Activated gamma-delta T cell treated with Interleukin-2 at 50 U/mL for 16 hours (primary cell): ENCODE measurements around the gene KIF7.

Experiments used
- DNase-seq: peaks from one replicate; pipeline ENCODE4 v3.0.0-alpha.2; 2020

Gene KIF7

DNA sequence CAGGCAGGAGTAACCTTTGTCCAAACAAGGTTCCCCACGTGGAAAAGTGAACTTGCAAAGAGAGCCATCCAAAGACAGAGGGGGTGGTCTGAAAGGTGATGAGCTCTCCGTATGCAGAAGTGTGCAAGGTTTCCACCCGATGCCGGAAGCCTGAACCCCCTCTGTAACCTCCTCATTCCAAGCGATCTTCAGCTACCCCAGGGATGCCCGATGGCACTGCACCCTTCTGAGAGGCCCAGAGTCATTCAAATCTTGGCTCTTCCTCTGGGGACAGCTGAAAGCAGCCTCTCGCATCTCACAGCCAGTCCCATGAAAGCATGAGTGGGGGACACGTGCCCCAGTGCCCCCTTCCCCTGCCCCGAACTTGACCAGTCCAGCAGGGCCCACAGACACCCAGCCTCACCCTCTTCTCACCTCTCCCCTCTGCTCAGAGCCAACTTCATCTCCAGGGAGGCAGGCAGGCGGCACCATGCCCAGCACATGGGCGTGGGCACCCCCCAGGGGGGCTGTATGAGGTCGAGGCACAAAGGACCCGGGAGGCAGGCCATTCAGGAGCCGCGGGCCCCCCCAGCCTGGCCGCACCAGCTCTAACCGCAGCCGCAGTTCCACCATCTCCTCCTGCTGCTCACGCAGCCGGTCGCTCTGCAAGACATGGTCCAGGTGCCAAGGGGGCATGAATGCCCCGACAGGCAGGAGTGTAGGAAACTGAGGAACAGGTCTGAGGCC lies 8.7 kb downstream of the KIF7 start:
- no peak for DNase-seq

DNA sequence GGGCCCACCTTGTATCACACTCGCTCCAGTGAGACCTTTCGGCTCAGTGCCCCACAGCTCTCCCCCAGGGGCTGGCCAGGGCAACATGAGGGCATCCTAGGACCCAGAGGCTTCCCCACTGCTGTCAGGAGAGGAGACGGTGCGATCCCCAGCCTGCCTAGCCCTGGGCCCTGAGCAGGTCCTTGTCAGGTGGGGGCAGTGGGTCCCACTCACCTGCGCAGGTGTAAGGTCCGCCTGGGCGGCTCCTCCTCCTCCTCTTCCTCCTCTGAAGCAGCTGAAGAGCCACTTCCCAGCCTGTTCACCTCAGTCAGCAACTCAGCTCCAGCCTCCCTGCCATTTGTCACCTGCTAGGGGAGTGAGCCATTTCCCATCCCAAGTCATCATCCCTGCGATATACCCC lies 9.6 kb downstream of the KIF7 start:
- no peak for DNase-seq

- DNase-seq = no peak
Observed at GRCh38 chr15:89642106-89642505, 13.2 kb downstream of the KIF7 start.

- no peak for DNase-seq
Observed at GRCh38 chr15:89641053-89641452, 14.2 kb downstream of the KIF7 start.

DNA sequence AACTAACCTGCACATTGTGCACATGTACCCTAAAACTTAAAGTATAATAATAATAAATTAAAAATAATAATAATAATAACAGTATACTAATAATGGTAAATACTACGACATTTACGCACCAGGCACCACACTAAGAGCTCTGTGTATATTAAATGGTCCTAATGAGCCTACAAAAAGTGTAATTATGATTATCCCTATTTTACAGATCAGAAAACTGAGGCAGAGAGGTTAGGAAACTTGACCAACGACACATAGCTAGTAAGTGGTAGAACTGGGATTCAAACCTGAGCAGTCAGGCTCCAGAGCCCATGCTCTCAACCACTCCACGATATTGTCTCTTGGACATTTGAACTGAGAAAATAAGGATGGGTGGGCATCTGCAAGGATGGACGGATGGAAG lies 15.0 kb downstream of the KIF7 start:
- no peak for DNase-seq

DNA sequence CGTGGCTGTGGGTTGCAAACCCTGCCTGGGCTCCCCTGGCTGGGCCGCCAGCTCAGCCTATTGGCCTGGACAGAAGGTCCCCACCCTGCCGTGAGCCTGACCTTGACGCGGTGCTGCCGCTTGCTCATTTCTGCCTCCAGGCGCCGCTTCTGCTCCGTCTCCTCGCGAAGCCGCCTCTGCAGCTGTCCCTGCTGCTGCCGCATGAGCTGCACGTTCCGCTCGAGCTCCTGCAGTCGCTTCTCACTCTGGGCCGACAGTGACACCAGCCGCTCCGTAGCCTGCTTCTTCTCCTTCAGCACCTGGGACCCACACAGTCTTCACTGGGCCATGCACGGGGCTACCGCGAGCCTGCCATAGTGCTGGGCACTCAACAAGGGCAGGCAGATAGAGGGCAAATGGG lies 21.7 kb downstream of the KIF7 start:
- DNase-seq = no peak

- no peak for DNase-seq
Observed at GRCh38 chr15:89632563-89633430, 22.5 kb downstream of the KIF7 start.

GRCh38 chr15:89631902-89632264 lies 23.4 kb downstream of the KIF7 start:
- no peak for DNase-seq

DNA sequence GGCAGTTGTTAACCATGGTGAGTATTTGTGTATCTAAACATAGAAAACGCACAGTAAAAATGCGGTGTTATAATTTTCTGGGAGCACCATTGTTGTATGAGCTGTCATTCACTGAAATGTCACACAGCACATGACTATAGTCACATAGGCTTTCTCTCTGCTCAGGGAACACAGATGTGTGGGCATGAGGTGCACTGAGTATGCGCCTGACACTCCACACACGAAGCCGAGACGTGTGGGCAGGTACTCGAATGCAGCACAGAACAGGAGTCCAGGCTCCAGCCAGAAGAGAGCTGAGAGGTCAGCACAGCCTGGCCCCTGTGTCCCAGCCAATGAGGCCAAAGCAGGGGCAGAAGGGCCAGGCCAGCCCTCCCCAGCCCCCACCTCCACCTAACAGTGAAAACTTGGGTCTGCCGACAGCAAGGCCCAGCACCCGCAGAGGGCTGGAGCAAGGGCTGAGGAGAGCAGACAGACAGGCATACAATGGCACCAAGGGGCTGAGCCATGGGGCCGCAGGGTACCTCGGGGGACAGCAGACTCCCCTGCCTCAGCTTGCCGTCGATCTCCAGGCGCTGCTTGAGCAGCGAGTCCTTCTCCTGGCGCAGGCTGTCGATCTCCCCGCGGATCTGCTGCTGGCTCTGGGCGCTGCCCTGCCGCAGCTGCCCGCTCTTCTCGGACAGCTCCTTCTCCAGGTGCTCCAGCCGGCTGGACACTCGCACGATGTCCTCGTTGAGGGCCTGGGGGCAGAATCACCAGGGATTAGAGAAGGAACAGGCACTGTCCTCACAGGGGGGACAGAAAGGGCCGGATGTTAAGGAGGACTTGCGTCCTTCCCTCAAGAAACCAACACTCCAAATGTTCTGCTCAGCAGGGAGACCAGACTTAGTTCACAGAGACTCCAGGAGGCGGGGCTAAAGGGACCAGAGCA lies 24.0 kb downstream of the KIF7 start:
- no peak for DNase-seq

GRCh38 chr15:89630260-89630659 lies 25.0 kb downstream of the KIF7 start:
- no peak for DNase-seq

DNA sequence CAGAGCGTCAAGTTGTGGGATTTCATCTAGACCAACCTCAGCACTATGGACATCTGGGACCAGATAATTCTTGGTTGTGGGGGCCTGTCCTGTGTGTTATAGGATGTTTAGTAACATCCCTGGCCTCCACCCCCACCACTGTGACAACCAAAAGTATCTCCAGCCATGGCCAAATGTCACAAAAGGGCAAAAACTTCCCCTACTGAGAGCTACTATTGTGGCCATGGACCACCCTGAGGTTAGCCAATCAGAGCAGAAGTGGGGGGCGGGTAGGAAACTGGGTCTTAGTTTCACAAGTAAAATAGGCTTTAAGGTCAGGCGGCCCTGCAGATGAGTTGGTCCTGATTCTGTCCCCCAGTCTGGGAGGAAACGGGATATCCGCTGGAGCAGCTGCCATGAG lies 25.4 kb downstream of the KIF7 start:
- no peak for DNase-seq

GRCh38 chr15:89628806-89629715 lies 26.2 kb downstream of the KIF7 start:
- no peak for DNase-seq

- DNase-seq = no peak
Observed at GRCh38 chr15:89628301-89628700, 27.0 kb downstream of the KIF7 start.

DNA sequence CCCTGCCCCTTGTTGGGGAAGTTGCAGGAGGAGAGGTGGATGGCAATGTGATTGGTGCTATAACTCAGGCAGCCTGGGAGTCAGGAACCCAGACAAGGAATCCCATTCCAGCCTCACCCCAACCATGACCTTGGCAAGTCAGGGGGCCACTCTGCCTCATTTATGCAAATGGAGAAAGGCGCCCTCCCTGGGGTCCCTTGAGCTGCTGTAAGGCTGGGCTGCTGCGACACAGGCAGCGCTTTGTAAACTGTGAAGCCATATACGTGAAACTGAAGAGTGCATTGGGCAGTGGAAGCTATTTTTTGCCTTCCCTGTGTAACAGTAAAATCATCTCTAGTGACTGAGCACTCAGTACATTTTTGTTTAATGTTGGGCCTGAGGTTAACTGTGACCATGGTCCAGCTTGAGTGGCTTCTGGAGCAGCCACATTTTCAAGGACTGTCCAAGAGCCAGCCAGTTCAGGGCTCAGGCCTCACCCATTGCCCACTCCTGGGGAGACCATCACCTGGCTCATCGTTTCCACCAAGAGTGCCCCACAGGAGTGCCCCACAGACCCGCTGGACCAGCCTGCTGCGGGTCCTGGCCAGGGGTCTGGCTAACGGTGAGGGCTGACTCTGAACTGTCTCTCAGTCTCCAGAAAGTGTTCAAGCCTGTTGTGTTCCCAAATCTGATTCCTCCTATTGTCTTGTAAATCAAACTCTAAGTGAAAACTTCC lies 27.9 kb downstream of the KIF7 start:
- DNase-seq = no peak

DNA sequence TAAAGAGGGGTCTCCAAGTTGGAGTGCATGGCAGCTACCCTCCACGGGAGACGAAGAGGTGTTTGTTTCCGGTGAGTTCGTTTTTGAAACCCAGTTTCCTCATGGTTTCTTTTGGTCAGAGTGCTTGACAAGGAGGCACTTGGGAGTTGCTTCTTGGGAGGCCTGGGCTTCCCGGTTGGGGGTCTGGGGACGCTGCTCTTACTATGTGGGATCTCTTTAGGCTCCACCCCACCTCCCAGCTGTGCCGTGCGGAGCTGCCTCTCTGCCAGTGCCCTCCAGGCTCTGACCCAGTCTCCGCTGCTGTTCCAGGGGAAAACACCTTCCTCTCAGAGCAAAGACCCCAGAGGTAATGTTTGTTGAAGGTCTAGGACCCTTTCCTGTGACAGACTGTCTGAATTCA lies 29.6 kb downstream of the KIF7 start:
- no peak for DNase-seq

- no peak for DNase-seq
Observed at GRCh38 chr15:89623165-89623564, 32.1 kb downstream of the KIF7 start.

- DNase-seq = no peak
Observed at GRCh38 chr15:89621547-89621946, 33.7 kb downstream of the KIF7 start.

DNA sequence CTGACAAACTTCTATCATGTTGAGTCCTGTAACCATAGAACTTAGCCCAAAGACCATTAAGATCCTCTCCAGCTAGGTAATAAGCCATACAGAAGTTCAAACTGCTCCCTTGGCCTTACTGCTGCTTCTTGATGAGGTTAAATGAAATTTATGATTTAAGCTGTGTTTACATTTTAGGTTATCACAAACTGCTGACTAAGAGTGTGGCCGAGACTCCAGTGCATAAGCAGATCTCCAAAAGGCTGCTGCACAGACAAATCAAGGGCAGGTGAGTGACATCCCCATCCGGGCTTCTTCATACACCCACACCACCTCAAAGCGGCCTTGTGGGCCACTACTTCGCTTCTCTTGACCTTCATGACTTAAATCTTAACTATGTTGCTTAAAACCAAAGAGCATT lies 39.0 kb downstream of the KIF7 start:
- no peak for DNase-seq

GRCh38 chr15:89615135-89615534 lies 40.1 kb downstream of the KIF7 start:
- no peak for DNase-seq

DNA sequence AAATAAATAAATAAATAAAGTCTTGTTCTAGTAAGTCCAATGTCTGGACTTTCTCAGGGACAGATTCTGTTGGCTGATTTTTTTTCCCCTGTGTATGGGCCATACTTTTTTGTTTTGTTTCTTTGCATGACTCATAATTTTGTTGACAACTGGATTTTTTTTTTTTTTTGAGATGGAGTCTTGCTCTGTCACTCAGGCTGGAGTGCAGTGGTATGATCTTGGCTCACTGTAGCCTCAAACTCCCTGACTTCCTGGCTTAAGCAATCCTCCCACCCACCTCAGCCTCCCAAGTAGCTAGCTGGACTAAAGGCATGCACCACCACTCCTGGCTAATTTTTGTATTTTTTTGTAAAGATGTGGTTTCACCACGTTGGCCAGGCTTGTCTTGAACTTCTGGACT lies 41.1 kb downstream of the KIF7 start:
- no peak for DNase-seq

GRCh38 chr15:89613031-89613430 lies 42.2 kb downstream of the KIF7 start:
- DNase-seq = no peak

- no peak for DNase-seq
Observed at GRCh38 chr15:89611317-89611716, 44.0 kb downstream of the KIF7 start.
